HG03432 (cell line): Measurements from ENCODE around the gene ATP2A2.
"Not testable (repeated sequence)": the region's sequence is repeated elsewhere in the genome, so short reads cannot be mapped to it uniquely, and the experiment has no call there.

Experiments used
- ATAC-seq: cut with Tn5 transposase; IDR thresholded peaks from one replicate; pipeline ENCODE4 v1.9.1; 2021; ENCODE audit warnings: mild to moderate bottlenecking, moderate library complexity; ENCODE audit not compliant: unreplicated experiment

The ATP2A2 gene

GRCh38 chr12:110365489-110366320 is 84.7 kb downstream of the ATP2A2 start:
- no peak for ATAC-seq

- no peak for ATAC-seq
Observed at GRCh38 chr12:110366321-110367142, 85.5 kb downstream of the ATP2A2 start.

- no peak for ATAC-seq
Observed at GRCh38 chr12:110367181-110367864, 86.3 kb downstream of the ATP2A2 start.

- no peak for ATAC-seq
Observed at GRCh38 chr12:110369992-110370391, 88.9 kb downstream of the ATP2A2 start.

- peak; percentile 35 for ATAC-seq
Observed at GRCh38 chr12:110370732-110371231, 89.7 kb downstream of the ATP2A2 start.

- peak; percentile 82 for ATAC-seq
Observed at GRCh38 chr12:110371408-110372055, 90.5 kb downstream of the ATP2A2 start.

- no peak for ATAC-seq
Observed at GRCh38 chr12:110372056-110372425, 91.0 kb downstream of the ATP2A2 start.

GRCh38 chr12:110373025-110373424 is 92.0 kb downstream of the ATP2A2 start:
- no peak for ATAC-seq

GRCh38 chr12:110373425-110373824 is 92.4 kb downstream of the ATP2A2 start:
- ATAC-seq, result no peak

- ATAC-seq, result no peak
Observed at GRCh38 chr12:110373962-110374611, 93.0 kb downstream of the ATP2A2 start.

- not testable (repeated sequence) for ATAC-seq
Observed at GRCh38 chr12:110378131-110378790, 97.2 kb downstream of the ATP2A2 start.

GRCh38 chr12:110379197-110379596 is 98.2 kb downstream of the ATP2A2 start:
- no peak for ATAC-seq

GRCh38 chr12:110379631-110380030 is 98.6 kb downstream of the ATP2A2 start:
- no peak for ATAC-seq

- no peak for ATAC-seq
Observed at GRCh38 chr12:110382683-110383082, 101.6 kb downstream of the ATP2A2 start.
